Vagina (tissue), 2 donors: ENCODE data around the gene ARMC6.

Experiments
- POLR2A ChIP-seq, 2 donors: fragments of 450-650 bp; IDR thresholded peaks; one replicate each; pipeline ENCODE4 v1.6.1; 2017; ENCODE audit warnings: antibody characterized with exemption in 2 of 2, mild to moderate bottlenecking in 2 of 2, moderate library complexity in 2 of 2
- POLR2AphosphoS5 ChIP-seq, 2 donors: sonication (generic); formaldehyde crosslinking; IDR thresholded peaks; one replicate each; pipeline ENCODE4 v1.9.0; 2017; ENCODE audit warnings: antibody characterized with exemption in 2 of 2, mild to moderate bottlenecking in 2 of 2, low read depth in 1 of 2; ENCODE audit not compliant: insufficient read depth in 1 of 2
- TF ChIP-seq, protein P1 (sequence below), 3 experiments: fragments of 450-650 bp in 2 of 3; fragments of 200-600 bp in 1 of 3; sonication (generic) in 1 of 3; IDR thresholded peaks; one replicate each; pipeline ENCODE4 v1.5.1; 2017 to 2019; ENCODE audit warnings: antibody characterized with exemption in 3 of 3, mild to moderate bottlenecking in 2 of 3, moderate library complexity in 2 of 3

DNA sequence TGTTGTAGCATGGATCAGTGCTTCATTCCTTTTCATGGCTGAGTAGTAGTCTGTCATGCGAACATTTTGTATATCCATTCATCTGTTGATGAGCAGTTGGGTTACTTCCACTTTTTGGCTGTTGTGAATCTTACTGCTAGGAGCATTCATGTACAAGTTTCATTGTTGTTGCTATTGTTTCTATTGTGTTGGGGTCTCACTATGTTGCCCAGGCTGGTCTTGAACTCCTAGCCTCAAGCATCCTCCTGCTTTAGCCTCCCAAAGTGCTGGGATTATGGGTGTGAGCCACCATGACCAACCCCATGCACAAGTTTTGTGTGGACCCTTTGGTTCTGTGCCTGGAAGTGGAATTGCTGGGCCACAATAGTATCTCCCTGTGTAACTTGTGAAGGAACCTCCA is 46.2 kb downstream of the ARMC6 start:
- TF ChIP-seq, protein P1, sequence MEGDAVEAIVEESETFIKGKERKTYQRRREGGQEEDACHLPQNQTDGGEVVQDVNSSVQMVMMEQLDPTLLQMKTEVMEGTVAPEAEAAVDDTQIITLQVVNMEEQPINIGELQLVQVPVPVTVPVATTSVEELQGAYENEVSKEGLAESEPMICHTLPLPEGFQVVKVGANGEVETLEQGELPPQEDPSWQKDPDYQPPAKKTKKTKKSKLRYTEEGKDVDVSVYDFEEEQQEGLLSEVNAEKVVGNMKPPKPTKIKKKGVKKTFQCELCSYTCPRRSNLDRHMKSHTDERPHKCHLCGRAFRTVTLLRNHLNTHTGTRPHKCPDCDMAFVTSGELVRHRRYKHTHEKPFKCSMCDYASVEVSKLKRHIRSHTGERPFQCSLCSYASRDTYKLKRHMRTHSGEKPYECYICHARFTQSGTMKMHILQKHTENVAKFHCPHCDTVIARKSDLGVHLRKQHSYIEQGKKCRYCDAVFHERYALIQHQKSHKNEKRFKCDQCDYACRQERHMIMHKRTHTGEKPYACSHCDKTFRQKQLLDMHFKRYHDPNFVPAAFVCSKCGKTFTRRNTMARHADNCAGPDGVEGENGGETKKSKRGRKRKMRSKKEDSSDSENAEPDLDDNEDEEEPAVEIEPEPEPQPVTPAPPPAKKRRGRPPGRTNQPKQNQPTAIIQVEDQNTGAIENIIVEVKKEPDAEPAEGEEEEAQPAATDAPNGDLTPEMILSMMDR (IDR thresholded peaks at IDR 0.05): no peak
- no peak for TF ChIP-seq POLR2A (IDR thresholded peaks at IDR 0.05)
- TF ChIP-seq POLR2AphosphoS5 (IDR thresholded peaks at IDR 0.05; ENCODE audit: insufficient read depth in 1 of 2, low read depth in 1 of 2): no peak
